GM12878 (cell line): Measurements from ENCODE around the gene ARSA. TPM values are rescaled to one million over a fixed set of nuclear protein-coding genes. Genes with fewer than 3 reads are reported as not detected.

Source experiments
- ATAC-seq: fragments of 200-7000 bp; cut with Tn5 transposase; 3 replicates; pipeline ENCODE4 v1.9.1; 2020; ENCODE audit warnings: mild to moderate bottlenecking, moderate library complexity
- BruUV-seq: library from RNA; stranded (reverse); fragments of 400-500 nt; replicated peaks from 2 replicates; lab custom pipeline; 2021; lab: Mats Ljungman, UMichigan
- CTCF ChIA-PET: fragments of 300-600 bp; sonication (Branson Sonifier 250); formaldehyde crosslinking; extraction: SDS; loops from one replicate; lab custom pipeline; 2021; ENCODE audit warnings: inconsistent platforms; lab: Yijun Ruan, JAX
- POLR2A ChIA-PET: fragments of 350-600 bp; formaldehyde crosslinking; extraction: SDS; loops from one replicate; lab custom pipeline; 2021; ENCODE audit warnings: inconsistent platforms; lab: Charles Lee
- RAD21 ChIA-PET: fragments of 300-600 bp; sonication (Branson Sonifier 250); formaldehyde crosslinking; loops from one replicate; lab custom pipeline; 2023; ENCODE audit warnings: antibody characterized with exemption; ENCODE audit not compliant: unreplicated experiment; lab: Charles Lee
- SMC1A ChIA-PET: fragments of 300-600 bp; sonication (Branson Sonifier 250); formaldehyde crosslinking; loops from one replicate; lab custom pipeline; 2023; ENCODE audit not compliant: unreplicated experiment, uncharacterized antibody; lab: Charles Lee
- DNase-seq: peaks from one replicate; pipeline ENCODE4 v3.0.0-alpha.2; 2011; ENCODE audit warnings: low read depth, low spot score
- FAIRE-seq: peaks from 3 replicates; lab custom pipeline; 2011; peaks lifted over from hg19 to GRCh38; lab: Jason Lieb, UNC
- H2AFZ ChIP-seq: 2 replicates; pipeline ENCODE4 v1.6.0; 2011; ENCODE audit warnings: low read depth, low read length, control low read depth; ENCODE audit not compliant: control insufficient read depth
- H3K27ac ChIP-seq: 2 replicates; pipeline ENCODE4 v1.5.1; 2011; ENCODE audit warnings: control low read depth; ENCODE audit not compliant: control insufficient read depth, insufficient read depth
- H3K27me3 ChIP-seq, 2 experiments: replicated peaks in 1 of 2; 2 replicates each; pipeline versions ENCODE4 v1.6.0 to v1.6.1; 2011; ENCODE audit warnings: low read length in 1 of 2; ENCODE audit not compliant: control insufficient read depth in 2 of 2, insufficient read depth in 2 of 2
- H3K36me3 ChIP-seq, 2 experiments: 2 replicates each; pipeline ENCODE4 v1.5.1; 2011; ENCODE audit warnings: low read length in 1 of 2; ENCODE audit not compliant: control insufficient read depth in 2 of 2, insufficient read depth in 2 of 2
- H3K4me1 ChIP-seq: 2 replicates; pipeline ENCODE4 v1.6.1; 2011; ENCODE audit warnings: mild to moderate bottlenecking, low read length, moderate library complexity, mixed read lengths; ENCODE audit not compliant: control insufficient read depth, insufficient read depth
- H3K4me2 ChIP-seq: 2 replicates; pipeline ENCODE4 v1.6.0; 2011; ENCODE audit warnings: control low read depth; ENCODE audit not compliant: control insufficient read depth, insufficient read depth
- H3K4me3 ChIP-seq: fragments of 200-600 bp; sonication (generic); 2 replicates; pipeline ENCODE4 v1.5.1; 2016
- H3K79me2 ChIP-seq: 2 replicates; pipeline ENCODE4 v1.6.0; 2011; ENCODE audit warnings: low read length; ENCODE audit not compliant: control insufficient read depth, insufficient read depth
- H3K9ac ChIP-seq: 2 replicates; pipeline ENCODE4 v1.8.0; 2011; ENCODE audit warnings: low read length, control low read depth, mixed read lengths; ENCODE audit not compliant: control insufficient read depth, insufficient read depth
- H3K9me3 ChIP-seq: replicated peaks from 3 replicates; pipeline ENCODE4 v1.5.1; 2011; ENCODE audit warnings: mild to moderate bottlenecking, low read length; ENCODE audit not compliant: control insufficient read depth, insufficient read depth
- H4K20me1 ChIP-seq: 2 replicates; pipeline ENCODE4 v1.6.0; 2011; ENCODE audit not compliant: control insufficient read depth, insufficient read depth
- BACH1 ChIP-seq: fragments of 450-650 bp; IDR thresholded peaks from 2 replicates; pipeline ENCODE4 v1.6.1; 2017; ENCODE audit warnings: mild to moderate bottlenecking, borderline replicate concordance
- BCLAF1 ChIP-seq: fragments of 450-650 bp; IDR thresholded peaks from 2 replicates; pipeline ENCODE4 v1.6.1; 2017; ENCODE audit warnings: antibody characterized with exemption, mild to moderate bottlenecking, moderate library complexity
- CBX3 ChIP-seq: fragments of 200-600 bp; sonication (generic); IDR thresholded peaks from 2 replicates; pipeline ENCODE4 v1.6.1; 2016; ENCODE audit warnings: low read depth, borderline replicate concordance
- E4F1 ChIP-seq: fragments of 450-650 bp; IDR thresholded peaks from 2 replicates; pipeline ENCODE4 v1.6.1; 2018; ENCODE audit warnings: borderline replicate concordance, mild to moderate bottlenecking; ENCODE audit not compliant: partially characterized antibody
- HCFC1 ChIP-seq: fragments of 150-350 bp; IDR thresholded peaks from 2 replicates; pipeline ENCODE4 v1.6.1; 2014; ENCODE audit warnings: low read length
- HSF1 ChIP-seq: fragments of 150-350 bp; IDR thresholded peaks from 2 replicates; pipeline ENCODE4 v1.6.1; 2014; ENCODE audit warnings: mild to moderate bottlenecking, low read depth, low read length
- MYC ChIP-seq: IDR thresholded peaks from 2 replicates; pipeline ENCODE4 v1.6.1; 2011; ENCODE audit warnings: mild to moderate bottlenecking, low read length, moderate library complexity, inconsistent platforms; ENCODE audit not compliant: insufficient read depth, insufficient replicate concordance, insufficient read length, severe bottlenecking
- NFYA ChIP-seq: IDR thresholded peaks from 2 replicates; pipeline ENCODE4 v1.6.1; 2011; ENCODE audit warnings: low read depth, mild to moderate bottlenecking, low read length, improper control_type of control experiment, borderline replicate concordance
- PRDM15 ChIP-seq: fragments of 450-650 bp; formaldehyde crosslinking; IDR thresholded peaks from 2 replicates; pipeline ENCODE4 v1.4.0; 2020; ENCODE audit warnings: mild to moderate bottlenecking, moderate library complexity
- SMAD1 ChIP-seq: fragments of 450-650 bp; IDR thresholded peaks from 2 replicates; pipeline ENCODE4 v1.6.1; 2018; ENCODE audit warnings: mild to moderate bottlenecking, low read depth; ENCODE audit not compliant: partially characterized antibody
- SREBF2 ChIP-seq: IDR thresholded peaks from 2 replicates; pipeline ENCODE4 v1.6.1; 2012; ENCODE audit warnings: mild to moderate bottlenecking, low read length
- ZZZ3 ChIP-seq: IDR thresholded peaks from 2 replicates; pipeline ENCODE4 v1.6.1; 2011; ENCODE audit warnings: low read depth; ENCODE audit not compliant: control insufficient read depth, insufficient read length
- WGBS: methylation state at CpG from one replicate; pipeline ENCODE4 v1.1.6; 2016; ENCODE audit warnings: low lambda C conversion rate; ENCODE audit not compliant: insufficient replicate concordance, insufficient coverage; ENCODE audit errors: missing lambda C conversion rate; 5-methylcytosine and 5-hydroxymethylcytosine counted together
- in situ Hi-C: fragments of 300-500 bp; cut with MboI; formaldehyde crosslinking; loops from 9 replicates; pipeline ENCODE4 v1.14.3; 2018; ENCODE audit warnings: mixed read lengths
- intact Hi-C: fragments of 100-400 bp; cut with micrococcal nuclease; formaldehyde crosslinking; loops from one replicate; pipeline ENCODE4 v1.14.2; 2022; ENCODE audit not compliant: unreplicated experiment
- polyA plus RNA-seq, 11 experiments: library from polyadenylated mRNA; depleted of rRNA in 4 of 11; unstranded in 6 of 11; stranded (reverse) in 5 of 11; fragments of >200 nt; fragmentation: Nextera tagmentation in 4 of 11; fragmentation: Illumina TruSeq in 1 of 11; extraction: Ambion mirVana in 4 of 11; extraction: Trizol in 1 of 11; gene quantifications; 1 replicate in 1 of 11; 2 replicates in 10 of 11; pipeline versions ENCODE4 v1.2.1 to v1.2.3, GENCODE V29; 2011 to 2016; ENCODE audit warnings: inconsistent platforms in 2 of 11, missing spikeins in 2 of 11, low read depth in 1 of 11
- total RNA-seq, 4 experiments: library from RNA; depleted of rRNA in 3 of 4; stranded (reverse); fragments of >200 nt in 3 of 4; fragmentation: Illumina TruSeq in 1 of 4; extraction: Trizol in 1 of 4; gene quantifications; 2 replicates each; pipeline versions ENCODE4 v1.2.1 to v1.2.3, GENCODE V29; 2013 to 2021

ARSA gene
- total and polyA plus RNA-seq, 10 of the 15 experiments (the other 5 are each of a cell fraction or from before 2014, with no cell fraction given) = 0.39 to 26.3 (median 9.8) TPM

GRCh38 chr22:50613291-50613981 is 14.5 kb downstream of the ARSA start:
- intact Hi-C loops (no loop called here), in situ Hi-C loops (loop anchor here (10.0 kb wide), 1 partner anchor 359 kb away; the partner anchor contains the start of gene HDAC10)
- WGBS = 68% methylated on average over 22 of the region's 22 CpGs
- Histone ChIP-seq H3K9me3 (no peaks in the 10 kb centered on the region), H3K4me1 (no peaks in the 10 kb centered on the region), H3K4me2 (no peak overlapping the region), H3K27ac (no peak overlapping the region), H3K4me3 (no peak overlapping the region), H2AFZ (no peak overlapping the region), H3K9ac (no peak overlapping the region), H4K20me1 (no peaks in the 10 kb centered on the region), H3K27me3 (no peaks in the 10 kb centered on the region), H3K79me2 (no peaks in the 10 kb centered on the region), H3K36me3 (no peaks in the 10 kb centered on the region)
- CTCF ChIA-PET = interaction anchor here (0.6 kb wide), 1 partner anchor 119 kb away, joined by 3 read pairs; no protein-coding TSS in a partner anchor
- FAIRE-seq (no peak), DNase-seq (no peak), ATAC-seq (no peak)
- POLR2A ChIA-PET = no interaction called here
- SMC1A ChIA-PET = interaction anchor here (0.6 kb wide), 1 partner anchor 106 kb away, joined by 3 read pairs; the partner anchor contains the start of genes LMF2 and NCAPH2
- no TSS peak for BruUV-seq
- RAD21 ChIA-PET = no interaction called here
- TF ChIP-seq SREBF2 (no peak), BACH1 (no peak), PRDM15 (CRISPR knock-in tag) (no peak), E4F1 (no peak), NFYA (no peak), BCLAF1 (no peak), MYC (no peak), ZZZ3 (no peak), HCFC1 (no peak), SMAD1 (no peak), HSF1 (no peak), CBX3 (no peak)
